H1 (cell line): Measurements from ENCODE around the gene PARM1. TPM values are rescaled to one million over a fixed set of nuclear protein-coding genes. Genes with fewer than 3 reads are reported as not detected.

Experiments used
- CTCF ChIA-PET: fragments of 300-600 bp; sonication (Branson Sonifier 250); formaldehyde crosslinking; loops from one replicate; lab custom pipeline; 2021; ENCODE audit not compliant: partially characterized antibody; lab: Charles Lee
- POLR2A ChIA-PET: fragments of 300-600 bp; sonication (Branson Sonifier 250); formaldehyde crosslinking; loops from one replicate; lab custom pipeline; 2021; ENCODE audit warnings: inconsistent platforms; ENCODE audit not compliant: partially characterized antibody; lab: Charles Lee
- DNase-seq, 2 experiments: peaks; one replicate each; pipeline versions ENCODE4 v3.0.0 to v3.0.0-alpha.2; 2010 to 2022; ENCODE audit warnings: low spot score in 2 of 2, low read depth in 1 of 2, mixed read lengths in 1 of 2
- FAIRE-seq: peaks from 2 replicates; lab custom pipeline; 2011; peaks lifted over from hg19 to GRCh38; lab: Jason Lieb, UNC
- H2AFZ ChIP-seq: 2 replicates; pipeline ENCODE4 v1.8.1; 2012; ENCODE audit warnings: low read length, inconsistent platforms
- H2AK5ac ChIP-seq: 2 replicates; pipeline ENCODE4 v1.6.1; 2013; ENCODE audit warnings: low read depth, low read length
- H2BK120ac ChIP-seq: replicated peaks from 2 replicates; pipeline ENCODE3; 2013; ENCODE audit warnings: low read depth, low read length, inconsistent platforms
- H2BK12ac ChIP-seq: 2 replicates; pipeline ENCODE4 v1.6.1; 2013; ENCODE audit warnings: low read depth, low read length
- H2BK15ac ChIP-seq: 2 replicates; pipeline ENCODE4 v1.6.1; 2013; ENCODE audit warnings: low read length
- H2BK20ac ChIP-seq: 2 replicates; pipeline ENCODE4 v1.6.1; 2013; ENCODE audit warnings: low read length
- H2BK5ac ChIP-seq: 2 replicates; pipeline ENCODE4 v1.6.1; 2013; ENCODE audit warnings: low read depth, low read length
- H3K14ac ChIP-seq: 2 replicates; pipeline ENCODE4 v1.6.1; 2013; ENCODE audit warnings: inconsistent platforms; ENCODE audit not compliant: insufficient read length
- H3K18ac ChIP-seq: 2 replicates; pipeline ENCODE4 v1.6.1; 2013; ENCODE audit warnings: low read length; ENCODE audit errors: extremely low read depth
- H3K23ac ChIP-seq: 2 replicates; pipeline ENCODE4 v1.6.1; 2013; ENCODE audit warnings: inconsistent platforms; ENCODE audit not compliant: insufficient read length
- H3K23me2 ChIP-seq: 2 replicates; pipeline ENCODE4 v1.6.1; 2013; ENCODE audit warnings: low read depth, low read length
- H3K27ac ChIP-seq: 2 replicates; pipeline ENCODE4 v1.6.1; 2011; ENCODE audit warnings: low read depth, low read length, inconsistent platforms
- H3K27me3 ChIP-seq, 4 experiments: replicated peaks in 1 of 4; 1 replicate in 1 of 4; 2 replicates in 3 of 4; pipeline versions ENCODE4 v1.6.1 to v1.8.1; 2011 to 2013; ENCODE audit warnings: low read length in 3 of 4, mild to moderate bottlenecking in 3 of 4, inconsistent platforms in 2 of 4, mixed read lengths in 2 of 4, moderate library complexity in 1 of 4; ENCODE audit not compliant: control insufficient read depth in 3 of 4, insufficient read depth in 3 of 4; ENCODE audit errors: extremely low read depth in 1 of 4
- H3K36me3 ChIP-seq, 4 experiments: 2 replicates each; pipeline versions ENCODE4 v1.6.1 to v1.8.1; 2011 to 2013; ENCODE audit warnings: mild to moderate bottlenecking in 4 of 4, low read length in 3 of 4, moderate library complexity in 2 of 4, control low read depth in 1 of 4, inconsistent platforms in 1 of 4; ENCODE audit not compliant: insufficient read depth in 4 of 4, control insufficient read depth in 2 of 4
- H3K4ac ChIP-seq: replicated peaks from 2 replicates; pipeline ENCODE3; 2013; ENCODE audit warnings: low read length, low read depth, mixed read lengths, inconsistent platforms; ENCODE audit not compliant: insufficient read length
- H3K4me1 ChIP-seq, 4 experiments: replicated peaks in 1 of 4; 1 replicate in 1 of 4; 2 replicates in 3 of 4; pipeline versions ENCODE4 v1.6.1 to v1.8.1; 2011 to 2013; ENCODE audit warnings: low read length in 3 of 4, inconsistent platforms in 2 of 4, mixed read lengths in 1 of 4; ENCODE audit not compliant: insufficient read depth in 4 of 4, control insufficient read depth in 3 of 4
- H3K4me2 ChIP-seq, 2 experiments: 2 replicates each; pipeline versions ENCODE4 v1.6.1 to v1.8.1; 2011 to 2013; ENCODE audit warnings: low read depth in 2 of 2, low read length in 2 of 2, control low read depth in 1 of 2, inconsistent platforms in 1 of 2, mild to moderate bottlenecking in 1 of 2; ENCODE audit not compliant: insufficient read depth in 1 of 2
- H3K4me3 ChIP-seq, 4 experiments: fragments of 200-600, 300-600 bp in 1 of 4; sonication (generic), shearing (Covaris generic), sonication (Bioruptor Twin) in 1 of 4; 2 replicates each; pipeline versions ENCODE4 v1.5.1 to v1.8.1; 2011 to 2016; ENCODE audit warnings: low read length in 4 of 4, low read depth in 3 of 4, control low read depth in 2 of 4, inconsistent platforms in 2 of 4, mild to moderate bottlenecking in 2 of 4, mixed read lengths in 1 of 4, moderate library complexity in 1 of 4; ENCODE audit not compliant: insufficient read depth in 2 of 4; ENCODE audit errors: extremely low read depth in 1 of 4
- H3K56ac ChIP-seq: replicated peaks from 2 replicates; pipeline ENCODE3; 2013; ENCODE audit warnings: low read depth, mild to moderate bottlenecking, mixed read lengths, low read length, inconsistent platforms; ENCODE audit not compliant: insufficient read length
- H3K79me1 ChIP-seq: 2 replicates; pipeline ENCODE4 v1.6.1; 2013; ENCODE audit warnings: low read depth, low read length, control low read depth
- H3K79me2 ChIP-seq, 2 experiments: 2 replicates each; pipeline versions ENCODE4 v1.6.1 to v1.8.1; 2012 to 2013; ENCODE audit warnings: low read length in 2 of 2, mild to moderate bottlenecking in 2 of 2, inconsistent platforms in 1 of 2; ENCODE audit not compliant: insufficient read depth in 2 of 2, control insufficient read depth in 1 of 2
- H3K9ac ChIP-seq, 4 experiments: replicated peaks in 1 of 4; 1 replicate in 1 of 4; 2 replicates in 3 of 4; pipeline versions ENCODE4 v1.6.1 to v1.8.1; 2011 to 2013; ENCODE audit warnings: low read depth in 3 of 4, low read length in 3 of 4, control low read depth in 2 of 4, mild to moderate bottlenecking in 2 of 4, moderate library complexity in 2 of 4, inconsistent platforms in 1 of 4; ENCODE audit errors: extremely low read depth in 1 of 4
- H3K9me3 ChIP-seq, 2 experiments: 2 replicates each; pipeline versions ENCODE4 v1.6.1 to v1.8.1; 2012 to 2013; ENCODE audit warnings: mild to moderate bottlenecking in 2 of 2, moderate library complexity in 2 of 2, control low read depth in 1 of 2, inconsistent platforms in 1 of 2, low read depth in 1 of 2, low read length in 1 of 2, mixed read lengths in 1 of 2; ENCODE audit not compliant: insufficient read depth in 2 of 2
- H4K20me1 ChIP-seq, 2 experiments: replicated peaks in 1 of 2; 2 replicates each; pipeline versions ENCODE3 to v1.8.1; 2011 to 2013; ENCODE audit warnings: inconsistent platforms in 2 of 2, low read length in 2 of 2, mild to moderate bottlenecking in 1 of 2; ENCODE audit not compliant: insufficient read depth in 2 of 2, control insufficient read depth in 1 of 2
- H4K5ac ChIP-seq: 2 replicates; pipeline ENCODE4 v1.6.1; 2013; ENCODE audit warnings: low read length, low read depth, mixed read lengths, inconsistent platforms; ENCODE audit not compliant: insufficient read length
- H4K8ac ChIP-seq: 2 replicates; pipeline ENCODE4 v1.8.0; 2013; ENCODE audit warnings: mild to moderate bottlenecking, moderate library complexity, low read length, inconsistent platforms; ENCODE audit not compliant: insufficient read depth; ENCODE audit errors: extremely low read depth
- H4K91ac ChIP-seq: replicated peaks from 2 replicates; pipeline ENCODE3; 2013; ENCODE audit warnings: low read length, mixed read lengths, inconsistent platforms; ENCODE audit not compliant: insufficient read length
- CBX8 ChIP-seq: fragments of 300-800, 300-1000 bp; sonication (generic); IDR thresholded peaks from 2 replicates; pipeline ENCODE4 v1.7.1; 2016; ENCODE audit warnings: low read depth, low read length, borderline replicate concordance
- CHD2 ChIP-seq: IDR thresholded peaks from 2 replicates; pipeline ENCODE4 v1.6.1; 2012; ENCODE audit warnings: low read length, improper control_type of control experiment
- EZH2 ChIP-seq: fragments of 200-600 bp; sonication (generic); IDR thresholded peaks from 2 replicates; pipeline ENCODE4 v1.7.1; 2012; ENCODE audit warnings: low read depth, mild to moderate bottlenecking, moderate library complexity, low read length, inconsistent platforms; ENCODE audit not compliant: severe bottlenecking
- POLR2A ChIP-seq, 2 experiments: IDR thresholded peaks; 1 replicate in 1 of 2; 2 replicates in 1 of 2; pipeline ENCODE4 v1.6.1; 2011; ENCODE audit warnings: low read depth in 2 of 2, low read length in 2 of 2, mild to moderate bottlenecking in 2 of 2; ENCODE audit errors: control extremely low read depth in 1 of 2
- POLR2AphosphoS5 ChIP-seq: IDR thresholded peaks from 2 replicates; pipeline ENCODE4 v1.6.1; 2011; ENCODE audit warnings: low read depth, low read length
- RNF2 ChIP-seq: fragments of 200-900, 300-1000 bp; sonication (generic); IDR thresholded peaks from 2 replicates; pipeline ENCODE4 v1.7.1; 2016; ENCODE audit warnings: borderline replicate concordance, low read depth, mild to moderate bottlenecking, antibody characterized with exemption, low read length; ENCODE audit not compliant: poor library complexity, severe bottlenecking; ENCODE audit errors: missing control alignments
- RXRA ChIP-seq: IDR thresholded peaks from 2 replicates; pipeline ENCODE4 v1.6.1; 2011; ENCODE audit warnings: low read depth, mild to moderate bottlenecking, low read length, moderate library complexity; ENCODE audit not compliant: insufficient read depth
- SP2 ChIP-seq: IDR thresholded peaks from 2 replicates; pipeline ENCODE4 v1.6.1; 2012; ENCODE audit warnings: mild to moderate bottlenecking, low read length, inconsistent platforms
- TAF1 ChIP-seq: IDR thresholded peaks from 2 replicates; pipeline ENCODE4 v1.6.1; 2011; ENCODE audit warnings: mild to moderate bottlenecking, low read depth, low read length
- TBP ChIP-seq: IDR thresholded peaks from 2 replicates; pipeline ENCODE4 v1.6.1; 2011; ENCODE audit warnings: low read depth, low read length, improper control_type of control experiment
- WGBS, 2 experiments: shearing (Covaris generic) in 1 of 2; methylation state at CpG; one replicate each; pipeline versions ENCODE4 v1.1.6 to v1.1.7; 2013 to 2015; ENCODE audit warnings: low lambda C conversion rate in 2 of 2, mixed read lengths in 2 of 2, inconsistent platforms in 1 of 2, low coverage in 1 of 2, missing lambda C conversion rate in 1 of 2; ENCODE audit not compliant: insufficient replicate concordance in 2 of 2, insufficient coverage in 1 of 2, insufficient read length in 1 of 2; ENCODE audit errors: extremely low coverage in 1 of 2, missing lambda C conversion rate in 1 of 2; 5-methylcytosine and 5-hydroxymethylcytosine counted together
- polyA plus RNA-seq, 7 experiments: library from polyadenylated mRNA; depleted of rRNA in 3 of 7; stranded (reverse) in 5 of 7; unstranded in 2 of 7; fragments of >200 nt in 5 of 7; fragments of 200-250 nt in 2 of 7; gene quantifications; 1 replicate in 5 of 7; 2 replicates in 1 of 7; 4 replicates in 1 of 7; pipeline versions ENCODE4 v1.2.1 to v1.2.3, GENCODE V29; 2011 to 2013; ENCODE audit warnings: missing spikeins in 2 of 7, mixed read lengths in 2 of 7
- total RNA-seq: library from RNA; stranded (reverse); fragmentation: NEBNext Ultra II Directional; extraction: Animal tissue kit (Norgen Biotek cat#: 25700); gene quantifications from 2 replicates; pipeline ENCODE4 v1.2.1, GENCODE V29; 2021
- TF ChIP-seq, protein P1 (sequence below): IDR thresholded peaks from 2 replicates; pipeline ENCODE4 v1.6.1; 2012; ENCODE audit warnings: low read length, inconsistent platforms

Gene PARM1
- total and polyA plus RNA-seq, 2 of the 8 experiments (the other 6 are each of a cell fraction or from before 2014, with no cell fraction given), result 2.0 to 5.3 TPM

- DNase-seq (no peak), FAIRE-seq (no peak)
- no peak overlapping the region for H3K23ac ChIP-seq
- H4K20me1 ChIP-seq, result no peaks in the 10 kb centered on the region
- no peaks in the 10 kb centered on the region for H3K79me1 ChIP-seq
- H3K23me2 ChIP-seq, result no peaks in the 10 kb centered on the region
- no peak overlapping the region for H2BK20ac ChIP-seq
- no peak overlapping the region for H3K14ac ChIP-seq
- WGBS, 2 experiments, result 90% methylated on average over 4 of the region's 4 CpGs; no CpG with 5 or more reads in 1 of the 2 experiments
- H3K27ac ChIP-seq, result no peak overlapping the region
- no peak overlapping the region for H3K9ac ChIP-seq
- no peak overlapping the region for H2AK5ac ChIP-seq
- H3K27me3 ChIP-seq, result no peaks in the 10 kb centered on the region
- no peak overlapping the region for H3K4ac ChIP-seq
- H2BK120ac ChIP-seq, result no peak overlapping the region
- no peak overlapping the region for H4K91ac ChIP-seq
- no peaks in the 10 kb centered on the region for H3K9me3 ChIP-seq
- no peak overlapping the region for H2BK5ac ChIP-seq
- H3K79me2 ChIP-seq, result no peaks in the 10 kb centered on the region
- H3K36me3 ChIP-seq, result no peaks in the 10 kb centered on the region
- no peak overlapping the region for H3K56ac ChIP-seq
- peaks cover 0 to 6% (median 0%) of the 10 kb centered on the region in 4 experiments; a peak in 1 of 7 replicates for H3K4me1 ChIP-seq
- H4K5ac ChIP-seq, result no peak overlapping the region
- no peak overlapping the region for H3K18ac ChIP-seq
- H2AFZ ChIP-seq, result no peak overlapping the region
- CTCF ChIA-PET, result interaction anchor here (0.8 to 1.8 kb wide), 6 partner anchors 11 to 331 kb away, joined by 3 to 9 read pairs (median 4); no protein-coding TSS in a partner anchor
- no peak overlapping the region for H3K4me3 ChIP-seq
- H2BK12ac ChIP-seq, result no peak overlapping the region
- no peak overlapping the region for H3K4me2 ChIP-seq
- no peak overlapping the region for H2BK15ac ChIP-seq
- POLR2A ChIA-PET, result no interaction called here
- H4K8ac ChIP-seq, result no peak overlapping the region; the same call in 1 of the 2 replicates
- no peak for TF ChIP-seq RXRA
- no peak for TF ChIP-seq CHD2
- no peak for TF ChIP-seq RNF2
- TF ChIP-seq TAF1, result no peak
- no peak for TF ChIP-seq POLR2A (IDR thresholded peaks at IDR 0.05; ENCODE audit: control extremely low read depth in 1 of 2, low read depth in 2 of 2, low read length in 2 of 2)
- no peak for TF ChIP-seq POLR2AphosphoS5
- no peak for TF ChIP-seq TBP
- no peak for TF ChIP-seq SP2
- TF ChIP-seq CBX8, result no peak
- no peak for TF ChIP-seq EZH2
- TF ChIP-seq, protein P1, sequence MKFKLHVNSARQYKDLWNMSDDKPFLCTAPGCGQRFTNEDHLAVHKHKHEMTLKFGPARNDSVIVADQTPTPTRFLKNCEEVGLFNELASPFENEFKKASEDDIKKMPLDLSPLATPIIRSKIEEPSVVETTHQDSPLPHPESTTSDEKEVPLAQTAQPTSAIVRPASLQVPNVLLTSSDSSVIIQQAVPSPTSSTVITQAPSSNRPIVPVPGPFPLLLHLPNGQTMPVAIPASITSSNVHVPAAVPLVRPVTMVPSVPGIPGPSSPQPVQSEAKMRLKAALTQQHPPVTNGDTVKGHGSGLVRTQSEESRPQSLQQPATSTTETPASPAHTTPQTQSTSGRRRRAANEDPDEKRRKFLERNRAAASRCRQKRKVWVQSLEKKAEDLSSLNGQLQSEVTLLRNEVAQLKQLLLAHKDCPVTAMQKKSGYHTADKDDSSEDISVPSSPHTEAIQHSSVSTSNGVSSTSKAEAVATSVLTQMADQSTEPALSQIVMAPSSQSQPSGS, result no peak
These were observed 113.3 kb downstream of the PARM1 start for GRCh38 chr4:75046226-75046625.
